Measurements from ENCODE around the gene IL17RA. TPM values are rescaled to one million over a fixed set of nuclear protein-coding genes. Genes with fewer than 3 reads are reported as not detected.

The IL17RA gene
- total RNA-seq, 4 donors from 2014 or later: 2.6 to 19.3 (median 6.2) TPM

- H3K36me3 ChIP-seq: no peaks in the 10 kb centered on the region
- no peak overlapping the region for H3K4me3 ChIP-seq
These were observed 38.0 kb upstream of the IL17RA start for GRCh38 chr22:17046566-17047348.

GRCh38 chr22:17047656-17048055, 37.1 kb upstream of the IL17RA start:
- intact Hi-C loops (cut with DNase I; ENCODE audit: low total_unique reads): no loop called here
- Histone ChIP-seq H3K9me3 (no peaks in the 10 kb centered on the region), H3K4me3 (no peak overlapping the region), H3K27me3 (no peaks in the 10 kb centered on the region), H3K4me1 (no peaks in the 10 kb centered on the region), H3K36me3 (no peaks in the 10 kb centered on the region), H3K27ac (no peak overlapping the region)
- no peak for DNase-seq
- TF ChIP-seq CTCF (IDR thresholded peaks at IDR 0.05) (no peak), POLR2A (IDR thresholded peaks at IDR 0.05) (no peak)

More at GRCh38 chr22:17046566-17047348, 38.0 kb upstream of the IL17RA start:
- no peaks in the 10 kb centered on the region for H3K4me1 ChIP-seq
- TF ChIP-seq POLR2A (IDR thresholded peaks at IDR 0.05): no peak
- no peak for TF ChIP-seq CTCF (IDR thresholded peaks at IDR 0.05)
- no peaks in the 10 kb centered on the region for H3K9me3 ChIP-seq
- H3K27ac ChIP-seq: no peak overlapping the region
- intact Hi-C loops (cut with DNase I; ENCODE audit: low total_unique reads): no loop called here
- DNase-seq: no peak
- no peaks in the 10 kb centered on the region for H3K27me3 ChIP-seq

GRCh38 chr22:17056058-17056457, 28.7 kb upstream of the IL17RA start:
- TF ChIP-seq CTCF (IDR thresholded peaks at IDR 0.05) (no peak), POLR2A (IDR thresholded peaks at IDR 0.05) (no peak)
- intact Hi-C loops (cut with DNase I; ENCODE audit: low total_unique reads): no loop called here

GRCh38 chr22:17056807-17057206, 28.0 kb upstream of the IL17RA start:
- H3K4me3 ChIP-seq: no peak overlapping the region
- H3K27ac ChIP-seq: no peak overlapping the region
- TF ChIP-seq CTCF (IDR thresholded peaks at IDR 0.05): no peak
- TF ChIP-seq POLR2A (IDR thresholded peaks at IDR 0.05): no peak
- no peaks in the 10 kb centered on the region for H3K27me3 ChIP-seq
- intact Hi-C loops (cut with DNase I; ENCODE audit: low total_unique reads): no loop called here
- H3K9me3 ChIP-seq: no peaks in the 10 kb centered on the region
- no peak for DNase-seq
- no peaks in the 10 kb centered on the region for H3K4me1 ChIP-seq
- H3K36me3 ChIP-seq: no peaks in the 10 kb centered on the region

More at GRCh38 chr22:17056058-17056457, 28.7 kb upstream of the IL17RA start:
- Histone ChIP-seq H3K9me3 (no peaks in the 10 kb centered on the region), H3K27me3 (no peaks in the 10 kb centered on the region), H3K36me3 (no peaks in the 10 kb centered on the region), H3K27ac (no peak overlapping the region), H3K4me1 (no peaks in the 10 kb centered on the region), H3K4me3 (no peak overlapping the region)
- no peak for DNase-seq

GRCh38 chr22:17057959-17058814, 26.6 kb upstream of the IL17RA start:
- peak; percentile 29 to 47 for DNase-seq
- no peaks in the 10 kb centered on the region for H3K27me3 ChIP-seq
- TF ChIP-seq POLR2A (IDR thresholded peaks at IDR 0.05) (no peak), CTCF (IDR thresholded peaks at IDR 0.05) (peak; percentile 70 to 74 (median 72))
- no peaks in the 10 kb centered on the region for H3K9me3 ChIP-seq
- H3K4me1 ChIP-seq: no peaks in the 10 kb centered on the region
- no peaks in the 10 kb centered on the region for H3K36me3 ChIP-seq
- H3K27ac ChIP-seq: no peak overlapping the region
- H3K4me3 ChIP-seq: no peak overlapping the region
- intact Hi-C loops (cut with DNase I; ENCODE audit: low total_unique reads): no loop called here
